IMR-90 (cell line): Measurements from ENCODE around the gene RECQL5. TPM values are rescaled to one million over a fixed set of nuclear protein-coding genes. Genes with fewer than 3 reads are reported as not detected.

Source experiments
- ATAC-seq: fragments of 200-7000 bp; cut with Tn5 transposase; 2 replicates; pipeline ENCODE4 v1.9.1; 2020; ENCODE audit warnings: low read depth, mild to moderate bottlenecking, moderate library complexity
- BruUV-seq: library from RNA; stranded (reverse); fragments of 400-500 nt; replicated peaks from 2 replicates; lab custom pipeline; 2021; lab: Mats Ljungman, UMichigan
- CTCF ChIA-PET: fragments of 300-600 bp; formaldehyde crosslinking; extraction: SDS; loops from one replicate; lab custom pipeline; 2021; ENCODE audit warnings: antibody characterized with exemption; lab: Yijun Ruan, JAX
- POLR2A ChIA-PET: fragments of 300-600 bp; sonication (Branson Sonifier 250); formaldehyde crosslinking; loops from one replicate; lab custom pipeline; 2022; ENCODE audit warnings: antibody characterized with exemption; ENCODE audit not compliant: unreplicated experiment; lab: Charles Lee
- DNase-seq: peaks from one replicate; pipeline ENCODE4 v3.0.0; 2013
- H2AFZ ChIP-seq: replicated peaks from 2 replicates; pipeline ENCODE3; 2013; ENCODE audit warnings: low read length, mild to moderate bottlenecking; ENCODE audit not compliant: poor library complexity
- H2AK5ac ChIP-seq: 2 replicates; pipeline ENCODE4 v1.6.1; 2013; ENCODE audit warnings: low read depth, low read length, inconsistent platforms
- H2AK9ac ChIP-seq: replicated peaks from 2 replicates; pipeline ENCODE3; 2013; ENCODE audit warnings: mild to moderate bottlenecking, low read depth, low read length, moderate library complexity; ENCODE audit not compliant: poor library complexity
- H2BK120ac ChIP-seq: 2 replicates; pipeline ENCODE4 v1.6.1; 2013; ENCODE audit warnings: low read depth, low read length, inconsistent platforms
- H2BK15ac ChIP-seq: 3 replicates; pipeline ENCODE4 v1.6.1; 2013; ENCODE audit warnings: low read depth, low read length, inconsistent platforms
- H2BK20ac ChIP-seq: 2 replicates; pipeline ENCODE4 v1.6.1; 2013; ENCODE audit warnings: low read depth, mild to moderate bottlenecking, inconsistent platforms, low read length, moderate library complexity
- H2BK5ac ChIP-seq: 2 replicates; pipeline ENCODE4 v1.6.1; 2013; ENCODE audit warnings: mild to moderate bottlenecking, low read depth, low read length, inconsistent platforms; ENCODE audit not compliant: poor library complexity, severe bottlenecking
- H3K14ac ChIP-seq: replicated peaks from 2 replicates; pipeline ENCODE4 v1.6.1; 2013; ENCODE audit warnings: low read depth, low read length, inconsistent platforms
- H3K18ac ChIP-seq: 2 replicates; pipeline ENCODE4 v1.6.1; 2013; ENCODE audit warnings: low read depth, low read length, control low read depth
- H3K23ac ChIP-seq: 2 replicates; pipeline ENCODE4 v1.6.1; 2013; ENCODE audit warnings: low read depth, low read length, inconsistent platforms
- H3K27ac ChIP-seq: 2 replicates; pipeline ENCODE4 v1.5.1; 2013; ENCODE audit warnings: mild to moderate bottlenecking, control low read depth, low read length; ENCODE audit not compliant: insufficient read depth
- H3K27me3 ChIP-seq: 2 replicates; pipeline ENCODE4 v1.6.1; 2013; ENCODE audit warnings: low read length; ENCODE audit not compliant: control insufficient read depth, insufficient read depth
- H3K36me3 ChIP-seq: 2 replicates; pipeline ENCODE4 v1.6.1; 2013; ENCODE audit warnings: low read length, mixed read lengths; ENCODE audit not compliant: control insufficient read depth, insufficient read depth
- H3K4ac ChIP-seq: 2 replicates; pipeline ENCODE4 v1.6.1; 2013; ENCODE audit warnings: low read depth, low read length, inconsistent platforms
- H3K4me1 ChIP-seq: 2 replicates; pipeline ENCODE4 v1.6.1; 2013; ENCODE audit warnings: low read length, mixed read lengths; ENCODE audit not compliant: control insufficient read depth, insufficient read depth
- H3K4me2 ChIP-seq: 2 replicates; pipeline ENCODE4 v1.6.1; 2013; ENCODE audit warnings: low read depth, mild to moderate bottlenecking, control low read depth, low read length, moderate library complexity
- H3K4me3 ChIP-seq: 2 replicates; pipeline ENCODE4 v1.5.1; 2013; ENCODE audit warnings: low read depth, mild to moderate bottlenecking, control low read depth, low read length, moderate library complexity; ENCODE audit not compliant: insufficient read depth
- H3K56ac ChIP-seq: 2 replicates; pipeline ENCODE4 v1.6.1; 2013; ENCODE audit warnings: low read length, inconsistent platforms; ENCODE audit not compliant: insufficient read depth; ENCODE audit errors: extremely low read depth
- H3K79me1 ChIP-seq, 2 experiments: 2 replicates each; pipeline ENCODE4 v1.6.1; 2013; ENCODE audit warnings: low read length in 2 of 2, inconsistent platforms in 1 of 2, low read depth in 1 of 2
- H3K9ac ChIP-seq: 2 replicates; pipeline ENCODE4 v1.6.1; 2013; ENCODE audit warnings: low read depth, low read length, control low read depth
- H3K9me1 ChIP-seq: 2 replicates; pipeline ENCODE4 v1.6.1; 2013; ENCODE audit warnings: low read length, inconsistent platforms; ENCODE audit not compliant: insufficient read depth
- H3K9me3 ChIP-seq: 2 replicates; pipeline ENCODE4 v1.6.1; 2013; ENCODE audit warnings: low read length; ENCODE audit not compliant: control insufficient read depth, insufficient read depth
- H4K20me1 ChIP-seq: 2 replicates; pipeline ENCODE4 v1.6.1; 2013; ENCODE audit warnings: low read length, inconsistent platforms; ENCODE audit not compliant: insufficient read depth
- H4K5ac ChIP-seq: 2 replicates; pipeline ENCODE4 v1.6.1; 2013; ENCODE audit warnings: mild to moderate bottlenecking, low read depth, low read length, control low read depth
- H4K8ac ChIP-seq, 2 experiments: 2 replicates each; pipeline ENCODE4 v1.6.1; 2013; ENCODE audit warnings: low read depth in 2 of 2, low read length in 2 of 2, control low read depth in 1 of 2, inconsistent platforms in 1 of 2
- H4K91ac ChIP-seq: 2 replicates; pipeline ENCODE4 v1.6.1; 2013; ENCODE audit warnings: low read depth, low read length, inconsistent platforms; ENCODE audit not compliant: insufficient read depth
- BHLHE40 ChIP-seq: fragments of 150-350 bp; IDR thresholded peaks from 2 replicates; pipeline ENCODE4 v1.6.1; 2016; ENCODE audit warnings: mild to moderate bottlenecking, low read depth, low read length
- CEBPB ChIP-seq: IDR thresholded peaks from 2 replicates; pipeline ENCODE4 v1.6.1; 2012; ENCODE audit warnings: low read depth, low read length, improper control_type of control experiment
- CHD1 ChIP-seq: IDR thresholded peaks from 2 replicates; pipeline ENCODE4 v1.6.1; 2012; ENCODE audit warnings: low read depth, low read length, improper control_type of control experiment
- CTCF ChIP-seq: conservative IDR thresholded peaks from 2 replicates; pipeline ENCODE4 v1.5.1; 2012; ENCODE audit warnings: mild to moderate bottlenecking, low read depth, low read length, improper control_type of control experiment
- ELK1 ChIP-seq: fragments of 150-350 bp; IDR thresholded peaks from 2 replicates; pipeline ENCODE4 v1.6.1; 2016; ENCODE audit warnings: low read depth, mild to moderate bottlenecking, low read length, moderate library complexity, borderline replicate concordance
- FOS ChIP-seq: fragments of 150-350 bp; IDR thresholded peaks from 2 replicates; pipeline ENCODE4 v1.6.1; 2016; ENCODE audit warnings: low read depth, low read length
- MAFK ChIP-seq: IDR thresholded peaks from 2 replicates; pipeline ENCODE4 v1.6.1; 2012; ENCODE audit warnings: low read depth, low read length, improper control_type of control experiment
- MAZ ChIP-seq: IDR thresholded peaks from 2 replicates; pipeline ENCODE4 v1.6.1; 2012; ENCODE audit warnings: low read depth, mild to moderate bottlenecking, low read length, improper control_type of control experiment, moderate library complexity, borderline replicate concordance
- MXI1 ChIP-seq: IDR thresholded peaks from 2 replicates; pipeline ENCODE4 v1.6.1; 2012; ENCODE audit warnings: low read depth, mild to moderate bottlenecking, low read length, moderate library complexity, borderline replicate concordance
- NFE2L2 ChIP-seq: fragments of 150-350 bp; IDR thresholded peaks from 2 replicates; pipeline ENCODE4 v1.6.1; 2016; ENCODE audit warnings: low read depth, mild to moderate bottlenecking, low read length
- POLR2A ChIP-seq: IDR thresholded peaks from 2 replicates; pipeline ENCODE4 v1.6.1; 2012; ENCODE audit warnings: mild to moderate bottlenecking, low read depth, low read length
- RAD21 ChIP-seq: IDR thresholded peaks from 2 replicates; pipeline ENCODE4 v1.6.1; 2012; ENCODE audit warnings: low read length, improper control_type of control experiment
- RCOR1 ChIP-seq: IDR thresholded peaks from 2 replicates; pipeline ENCODE4 v1.6.1; 2012; ENCODE audit warnings: mild to moderate bottlenecking, low read length, improper control_type of control experiment; ENCODE audit not compliant: insufficient replicate concordance
- RFX5 ChIP-seq: IDR thresholded peaks from 2 replicates; pipeline ENCODE4 v1.8.0; 2012; ENCODE audit warnings: low read depth, mild to moderate bottlenecking, low read length, moderate library complexity
- SMC3 ChIP-seq: fragments of 150-350 bp; IDR thresholded peaks from 2 replicates; pipeline ENCODE4 v1.6.1; 2016; ENCODE audit warnings: low read depth, mild to moderate bottlenecking, antibody characterized with exemption, low read length, moderate library complexity
- USF2 ChIP-seq: fragments of 150-350 bp; IDR thresholded peaks from 2 replicates; pipeline ENCODE4 v1.6.1; 2017; ENCODE audit warnings: mild to moderate bottlenecking, antibody characterized with exemption, low read length, low read depth
- WGBS, 2 experiments: methylation state at CpG; one replicate each; pipeline versions ENCODE4 v1.1.5 to v1.1.7; 2013; ENCODE audit warnings: missing lambda C conversion rate in 2 of 2; ENCODE audit not compliant: insufficient read length in 1 of 2; ENCODE audit errors: extremely low coverage in 2 of 2; 5-methylcytosine and 5-hydroxymethylcytosine counted together
- dilution Hi-C: fragments of 300-500 bp; cut with HindIII; formaldehyde crosslinking; loops from one replicate; pipeline ENCODE4 v1.14.3; 2018; ENCODE audit warnings: low sequenced_read_pairs; ENCODE audit not compliant: unreplicated experiment
- in situ Hi-C: fragments of 300-500 bp; cut with MboI; formaldehyde crosslinking; loops from 3 replicates; pipeline ENCODE4 v1.14.3; 2019; ENCODE audit warnings: low sequenced_read_pairs, inconsistent platforms, mixed read lengths
- intact Hi-C: fragments of 100-400 bp; cut with micrococcal nuclease; formaldehyde crosslinking; loops from 2 replicates; pipeline ENCODE4 v1.10.0; 2022
- polyA plus RNA-seq, 3 experiments: library from polyadenylated mRNA; depleted of rRNA; stranded (reverse); fragments of >200 nt; gene quantifications; 2 replicates each; pipeline ENCODE4 v1.2.3, GENCODE V29; 2012; ENCODE audit warnings: low replicate concordance in 1 of 3
- total RNA-seq: library from RNA; depleted of rRNA; stranded (reverse); fragments of >200 nt; gene quantifications from 2 replicates; pipeline ENCODE4 v1.2.3, GENCODE V29; 2012

Gene RECQL5
- total and polyA plus RNA-seq, 2 of the 4 experiments (the other 2 are of a cell fraction), result 7.3 to 23.7 TPM

- TF ChIP-seq BHLHE40, result no peak
- TF ChIP-seq RFX5, result no peak
- no peak for TF ChIP-seq ELK1
- peak; percentile 53 for TF ChIP-seq RAD21
- TF ChIP-seq USF2, result no peak
- no peak for TF ChIP-seq POLR2A
- no peak for TF ChIP-seq RCOR1
- no peak for TF ChIP-seq CEBPB
- no peak for TF ChIP-seq CHD1
- TF ChIP-seq FOS, result no peak
- TF ChIP-seq MXI1, result no peak
- peak; percentile 27; the same call in 1 of the 2 replicates for TF ChIP-seq SMC3
- no peak for TF ChIP-seq MAFK
- no peak for TF ChIP-seq MAZ
- peak; percentile 62 for TF ChIP-seq CTCF
- no peak for TF ChIP-seq NFE2L2
- no peak overlapping the region for H3K27ac ChIP-seq
- peak; percentile 89 for ATAC-seq
- H3K4me3 ChIP-seq, result no peak overlapping the region
- 0 out of 4 replicates have a peak overlapping the region, but pooled peaks of 1 of the 2 experiments have one; percentile 44 for H4K8ac ChIP-seq
- no peaks in the 10 kb centered on the region for H3K27me3 ChIP-seq
- H3K9me3 ChIP-seq, result no peaks in the 10 kb centered on the region
- dilution Hi-C loops (no loop called here), in situ Hi-C loops (no loop called here), intact Hi-C loops (no loop called here)
- peak overlapping the region; percentile 37 for H2AK9ac ChIP-seq
- H3K79me1 ChIP-seq, result no peaks in the 10 kb centered on the region
- no peaks in the 10 kb centered on the region for H3K9me1 ChIP-seq
- H3K4me2 ChIP-seq, result no peak overlapping the region
- no peak overlapping the region for H3K56ac ChIP-seq
- no peak overlapping the region for H2BK20ac ChIP-seq
- no peaks in the 10 kb centered on the region for H4K20me1 ChIP-seq
- no peak overlapping the region for H3K18ac ChIP-seq
- H3K4me1 ChIP-seq, result no peaks in the 10 kb centered on the region
- DNase-seq, result peak; percentile 27
- WGBS, 2 experiments, result no CpG with 5 or more reads among the region's 6 CpGs
- H3K36me3 ChIP-seq, result peaks cover 40% of the 10 kb centered on the region
- H4K5ac ChIP-seq, result no peak overlapping the region
- no TSS peak for BruUV-seq
- H2AFZ ChIP-seq, result peak overlapping the region; percentile 74
- H2BK5ac ChIP-seq, result no peak overlapping the region
- no peak overlapping the region for H3K23ac ChIP-seq
- no peak overlapping the region for H2AK5ac ChIP-seq
- H4K91ac ChIP-seq, result no peak overlapping the region
- no peak overlapping the region for H3K14ac ChIP-seq
- ChIA-PET CTCF (interaction anchor here (0.6 to 1.6 kb wide), 3 partner anchors 19 to 97 kb away, joined by 3 to 12 read pairs (median 4); no protein-coding TSS in a partner anchor), POLR2A (no interaction called here)
- no peak overlapping the region for H2BK120ac ChIP-seq
- H3K9ac ChIP-seq, result no peak overlapping the region
- no peak overlapping the region for H2BK15ac ChIP-seq
- no peak overlapping the region for H3K4ac ChIP-seq
Measured at GRCh38 chr17:75652934-75653549, 13.9 kb downstream of the RECQL5 start.
